Kidney (tissue), 14 donors: ENCODE results near the gene PIK3R1. TPM values are rescaled to one million over a fixed set of nuclear protein-coding genes. Genes with fewer than 3 reads are reported as not detected.

Experiments used
- DNase-seq, 5 donors: peaks; one replicate each; pipeline ENCODE4 v3.0.0-alpha.2; 2013 to 2020
- FAIRE-seq: peaks from 2 replicates; lab custom pipeline; 2012; peaks lifted over from hg19 to GRCh38; lab: Jason Lieb, UNC
- H3K27ac ChIP-seq, 2 donors: one replicate each; pipeline ENCODE4 v1.7.0; 2013; ENCODE audit warnings: low read depth in 2 of 2, low read length in 2 of 2, inconsistent platforms in 1 of 2
- H3K27me3 ChIP-seq: one replicate; pipeline ENCODE4 v1.7.1; 2013; ENCODE audit warnings: low read length, inconsistent platforms; ENCODE audit not compliant: control insufficient read depth, insufficient read depth
- H3K36me3 ChIP-seq, 3 donors: one replicate each; pipeline versions ENCODE4 v1.7.0 to v1.7.1; 2013; ENCODE audit warnings: low read length in 3 of 3, control low read depth in 1 of 3, inconsistent platforms in 1 of 3; ENCODE audit not compliant: insufficient read depth in 3 of 3, control insufficient read depth in 2 of 3
- H3K4me1 ChIP-seq, 3 donors: one replicate each; pipeline versions ENCODE4 v1.7.0 to v1.7.1; 2013; ENCODE audit warnings: low read length in 3 of 3, inconsistent platforms in 1 of 3, low read depth in 1 of 3; ENCODE audit not compliant: control insufficient read depth in 2 of 3, insufficient read depth in 2 of 3
- H3K4me3 ChIP-seq, 3 donors: one replicate each; pipeline versions ENCODE4 v1.7.0 to v1.8.1; 2013; ENCODE audit warnings: low read length in 3 of 3, control low read depth in 1 of 3, inconsistent platforms in 1 of 3
- H3K9ac ChIP-seq, 3 donors: one replicate each; pipeline versions ENCODE4 v1.7.0 to v1.7.1; 2013; ENCODE audit warnings: low read length in 3 of 3, control low read depth in 1 of 3, inconsistent platforms in 1 of 3
- H3K9me3 ChIP-seq, 3 donors: one replicate each; pipeline versions ENCODE4 v1.7.0 to v1.7.1; 2013; ENCODE audit warnings: low read length in 3 of 3, control low read depth in 1 of 3, inconsistent platforms in 1 of 3; ENCODE audit not compliant: control insufficient read depth in 2 of 3, insufficient read depth in 1 of 3
- CTCF ChIP-seq: IDR thresholded peaks from 3 replicates; pipeline ENCODE4 v1.5.1; 2012; ENCODE audit warnings: mild to moderate bottlenecking, moderate library complexity, borderline replicate concordance; ENCODE audit not compliant: insufficient read depth; ENCODE audit errors: extremely low read depth
- intact Hi-C: fragments of 100-400 bp; cut with DNase I; formaldehyde crosslinking; loops from one replicate; pipeline ENCODE4 v1.11.1; 2022
- polyA plus RNA-seq: library from polyadenylated mRNA; stranded (reverse); fragments of 350-450 nt; fragmentation: Illumina TruSeq; extraction: RNeasy Lipid Tissue Mini Kit (QIAGEN cat#74804); gene quantifications from one replicate; pipeline ENCODE4 v1.2.3, GENCODE V29; 2014; ENCODE audit warnings: low read depth, low replicate concordance; ENCODE audit not compliant: insufficient read depth
- total RNA-seq: library from RNA; stranded (reverse); fragmentation: NEBNext Ultra II Directional; extraction: Animal tissue kit (Norgen Biotek cat#: 25700); gene quantifications from one replicate; pipeline ENCODE4 v1.2.1, GENCODE V29; 2021
- donor health status: control.
- donor health status: control.
- donor health status: control.
- donor health status: control.
- donor health status: control.
- donor health status: DM: yes; HTN: yes; CAD: no.
- donor health status: Normal renal cell carcinoma (clear cell type).

Gene PIK3R1
- total and polyA plus RNA-seq, 2 donors from 2014 or later: 26.6 to 138 TPM

- no peak overlapping the region for H3K4me3 ChIP-seq
- H3K27me3 ChIP-seq: no peaks in the 10 kb centered on the region
- H3K9me3 ChIP-seq: no peaks in the 10 kb centered on the region
- FAIRE-seq: no peak
- no peak for DNase-seq
- no peak overlapping the region for H3K9ac ChIP-seq
- no peaks in the 10 kb centered on the region for H3K36me3 ChIP-seq
- intact Hi-C loops: no loop called here
- H3K27ac ChIP-seq: no peak overlapping the region
- H3K4me1 ChIP-seq: peaks cover 0 to 3% (median 0%) of the 10 kb centered on the region in 3 donors
- TF ChIP-seq CTCF: no peak
These were observed 26.4 kb upstream of the PIK3R1 start for GRCh38 chr5:68189171-68189570.

GRCh38 chr5:68189613-68190012 is 25.9 kb upstream of the PIK3R1 start:
- Histone ChIP-seq H3K9me3 (no peaks in the 10 kb centered on the region), H3K27me3 (no peaks in the 10 kb centered on the region), H3K4me3 (no peak overlapping the region), H3K36me3 (no peaks in the 10 kb centered on the region), H3K9ac (no peak overlapping the region), H3K4me1 (peaks cover 0 to 3% (median 0%) of the 10 kb centered on the region in 3 donors), H3K27ac (no peak overlapping the region)
- intact Hi-C loops: no loop called here
- no peak for TF ChIP-seq CTCF
- DNase-seq (no peak), FAIRE-seq (no peak)

- H3K27me3 ChIP-seq: no peaks in the 10 kb centered on the region
- peaks cover 0 to 3% (median 0%) of the 10 kb centered on the region in 3 donors for H3K4me1 ChIP-seq
- H3K9ac ChIP-seq: no peak overlapping the region
- H3K4me3 ChIP-seq: no peak overlapping the region
- H3K36me3 ChIP-seq: no peaks in the 10 kb centered on the region
- intact Hi-C loops: no loop called here
- TF ChIP-seq CTCF: no peak
- peak in 1 of 5 donors; percentile 36 for DNase-seq
- no peak for FAIRE-seq
- no peak overlapping the region for H3K27ac ChIP-seq
- no peaks in the 10 kb centered on the region for H3K9me3 ChIP-seq
These were observed 24.9 kb upstream of the PIK3R1 start for GRCh38 chr5:68190619-68191018.
